ENCODE data around the gene KRT14.
"Not testable (repeated sequence)": the region's sequence is repeated elsewhere in the genome, so short reads cannot be mapped to it uniquely, and the experiment has no call there.

KRT14 gene

GRCh38 chr17:41619036-41619926, 32.6 kb upstream of the KRT14 start:
- DNase-seq (ENCODE audit: low read depth, low spot score), result no peak
- H3K4me3 ChIP-seq (ENCODE audit: low read depth, low read length), result no peak overlapping the region
- in situ Hi-C loops (cut with HindIII; ENCODE audit: low sequenced_read_pairs), result no loop called here
- TF ChIP-seq CTCF (IDR thresholded peaks at IDR 0.05; ENCODE audit: low read depth, low read length), result no peak

GRCh38 chr17:41618341-41619035, 31.8 kb upstream of the KRT14 start:
- no peak for TF ChIP-seq CTCF (IDR thresholded peaks at IDR 0.05; ENCODE audit: low read depth, low read length)
- DNase-seq (ENCODE audit: low read depth, low spot score), result no peak
- H3K4me3 ChIP-seq (ENCODE audit: low read depth, low read length), result no peak overlapping the region
- in situ Hi-C loops (cut with HindIII; ENCODE audit: low sequenced_read_pairs), result no loop called here

- no peak for TF ChIP-seq CTCF (IDR thresholded peaks at IDR 0.05; ENCODE audit: low read depth, low read length)
- in situ Hi-C loops (cut with HindIII; ENCODE audit: low sequenced_read_pairs), result no loop called here
- H3K4me3 ChIP-seq (ENCODE audit: low read depth, low read length), result no peak overlapping the region
- DNase-seq (ENCODE audit: low read depth, low spot score), result no peak
Measured at GRCh38 chr17:41617698-41618097, 31.0 kb upstream of the KRT14 start.

GRCh38 chr17:41617136-41617535, 30.4 kb upstream of the KRT14 start:
- no peak overlapping the region for H3K4me3 ChIP-seq (ENCODE audit: low read depth, low read length)
- DNase-seq (ENCODE audit: low read depth, low spot score), result no peak
- no peak for TF ChIP-seq CTCF (IDR thresholded peaks at IDR 0.05; ENCODE audit: low read depth, low read length)
- in situ Hi-C loops (cut with HindIII; ENCODE audit: low sequenced_read_pairs), result no loop called here

- DNase-seq (ENCODE audit: low read depth, low spot score); H3K4me3 ChIP-seq (ENCODE audit: low read depth, low read length); in situ Hi-C loops (cut with HindIII; ENCODE audit: low sequenced_read_pairs): not testable (repeated sequence)
Measured at GRCh38 chr17:41616486-41616885, 29.8 kb upstream of the KRT14 start.

GRCh38 chr17:41615454-41615853, 28.8 kb upstream of the KRT14 start:
- TF ChIP-seq CTCF (IDR thresholded peaks at IDR 0.05; ENCODE audit: low read depth, low read length), result no peak
- in situ Hi-C loops (cut with HindIII; ENCODE audit: low sequenced_read_pairs), result no loop called here
- no peak for DNase-seq (ENCODE audit: low read depth, low spot score)
- no peak overlapping the region for H3K4me3 ChIP-seq (ENCODE audit: low read depth, low read length)

GRCh38 chr17:41614767-41615166, 28.1 kb upstream of the KRT14 start:
- in situ Hi-C loops (cut with HindIII; ENCODE audit: low sequenced_read_pairs); DNase-seq (ENCODE audit: low read depth, low spot score); H3K4me3 ChIP-seq (ENCODE audit: low read depth, low read length): not testable (repeated sequence)
